K562 (cell line): ENCODE results near the gene ZNF37A. TPM values are rescaled to one million over a fixed set of nuclear protein-coding genes. Genes with fewer than 3 reads are reported as not detected.

Source experiments
- ATAC-seq: fragments of 200-7000 bp; cut with Tn5 transposase; 3 replicates; pipeline ENCODE4 v1.9.1; 2020; ENCODE audit warnings: moderate library complexity
- BruUV-seq: library from RNA; stranded (reverse); fragments of 400-500 nt; replicated peaks from 2 replicates; lab custom pipeline; 2021; lab: Mats Ljungman, UMichigan
- CTCF ChIA-PET: fragments of 300-600 bp; formaldehyde crosslinking; extraction: SDS; loops from one replicate; lab custom pipeline; 2021; ENCODE audit warnings: low intra/inter-chr PET ratio; lab: Yijun Ruan, JAX
- POLR2A ChIA-PET: fragments of 300-600, 350-650 bp; sonication (Branson Sonifier 250); formaldehyde crosslinking; extraction: SDS; loops from one replicate; lab custom pipeline; 2021; ENCODE audit warnings: antibody characterized with exemption, inconsistent platforms; lab: Yijun Ruan, JAX
- DNase-seq, 4 experiments: peaks; one replicate each; pipeline versions ENCODE4 v3.0.0 to v3.0.0-alpha.2; 2011 to 2018; ENCODE audit warnings: low spot score in 3 of 4, mixed read lengths in 3 of 4; ENCODE audit errors: extremely low read depth in 1 of 4
- FAIRE-seq: peaks from 2 replicates; lab custom pipeline; 2011; peaks lifted over from hg19 to GRCh38; lab: Jason Lieb, UNC
- H2AFZ ChIP-seq: 2 replicates; pipeline ENCODE4 v1.6.0; 2011; ENCODE audit warnings: low read depth, low read length, control low read depth, inconsistent platforms
- H3K27ac ChIP-seq: fragments of 200-600 bp; 3 replicates; pipeline ENCODE4 v1.8.0; 2011; ENCODE audit warnings: low read depth, mild to moderate bottlenecking, control low read depth, inconsistent platforms, low read length, moderate library complexity, mixed read lengths; ENCODE audit errors: extremely low read depth
- H3K27me3 ChIP-seq, 2 experiments: fragments of 300-600 bp in 1 of 2; 2 replicates in 1 of 2; 3 replicates in 1 of 2; pipeline versions ENCODE4 v1.6.0 to v1.8.0; 2011; ENCODE audit warnings: inconsistent platforms in 2 of 2, low read length in 2 of 2, mild to moderate bottlenecking in 1 of 2, mixed read lengths in 1 of 2, moderate library complexity in 1 of 2; ENCODE audit not compliant: control insufficient read depth in 2 of 2, insufficient read depth in 2 of 2
- H3K36me3 ChIP-seq: fragments of 300-600 bp; 3 replicates; pipeline ENCODE4 v1.8.0; 2011; ENCODE audit warnings: mild to moderate bottlenecking, low read length, inconsistent platforms; ENCODE audit not compliant: control insufficient read depth, insufficient read depth
- H3K4me1 ChIP-seq, 2 experiments: fragments of 200-600 bp in 1 of 2; replicated peaks in 1 of 2; 2 replicates in 1 of 2; 3 replicates in 1 of 2; pipeline versions ENCODE4 v1.5.1 to v1.8.0; 2011; ENCODE audit warnings: inconsistent platforms in 2 of 2, low read length in 2 of 2, mild to moderate bottlenecking in 1 of 2, mixed read lengths in 1 of 2, moderate library complexity in 1 of 2; ENCODE audit not compliant: control insufficient read depth in 2 of 2, insufficient read depth in 2 of 2
- H3K4me2 ChIP-seq: 2 replicates; pipeline ENCODE4 v1.6.1; 2011; ENCODE audit warnings: low read length, control low read depth, inconsistent platforms, mixed read lengths; ENCODE audit not compliant: insufficient read depth
- H3K4me3 ChIP-seq: fragments of 200-600 bp; sonication (generic), shearing (Covaris generic); 2 replicates; pipeline ENCODE4 v1.5.1; 2016; ENCODE audit warnings: control low read depth, inconsistent platforms
- H3K79me2 ChIP-seq: fragments of 200-600 bp; 3 replicates; pipeline ENCODE4 v1.8.0; 2011; ENCODE audit warnings: low read length, inconsistent platforms; ENCODE audit not compliant: control insufficient read depth, insufficient read depth
- H3K9ac ChIP-seq, 2 experiments: 2 replicates each; pipeline versions ENCODE4 v1.6.0 to v1.6.1; 2011; ENCODE audit warnings: low read depth in 2 of 2, low read length in 2 of 2, control low read depth in 1 of 2, inconsistent platforms in 1 of 2, mild to moderate bottlenecking in 1 of 2, mixed read lengths in 1 of 2; ENCODE audit not compliant: insufficient read depth in 1 of 2
- H3K9me1 ChIP-seq: one replicate; pipeline ENCODE4 v1.6.0; 2011; ENCODE audit warnings: inconsistent platforms, mild to moderate bottlenecking, low read length, moderate library complexity; ENCODE audit not compliant: control insufficient read depth, insufficient read depth
- H3K9me3 ChIP-seq: replicated peaks from 2 replicates; pipeline ENCODE4 v1.5.1; 2011; ENCODE audit warnings: low read depth, low read length, inconsistent platforms; ENCODE audit not compliant: control insufficient read depth, insufficient read depth
- H4K20me1 ChIP-seq: replicated peaks from 2 replicates; pipeline ENCODE4 v1.6.1; 2011; ENCODE audit warnings: low read length, inconsistent platforms, mixed read lengths; ENCODE audit not compliant: control insufficient read depth, insufficient read depth
- HMGN3 ChIP-seq: IDR thresholded peaks from 2 replicates; pipeline ENCODE4 v1.6.1; 2011; ENCODE audit warnings: borderline replicate concordance, low read depth, mild to moderate bottlenecking, mixed read lengths, low read length; ENCODE audit not compliant: insufficient read length; ENCODE audit errors: extremely low read depth
- ZNF253 ChIP-seq: fragments of 250-450 bp; sonication (Bioruptor Pico); conservative IDR thresholded peaks from 2 replicates; pipeline ENCODE4 v1.6.1; 2021; ENCODE audit warnings: mild to moderate bottlenecking
- ZNF75A ChIP-seq: fragments of 450-650 bp; formaldehyde crosslinking; IDR thresholded peaks from 2 replicates; pipeline ENCODE4 v1.4.0; 2020; ENCODE audit warnings: mild to moderate bottlenecking
- WGBS: fragments of 100-300 bp; shearing (Covaris generic); methylation state at CpG from one replicate; pipeline ENCODE4 v1.1.6; 2016; ENCODE audit warnings: low coverage, mixed read lengths; ENCODE audit not compliant: insufficient coverage; ENCODE audit errors: missing lambda C conversion rate; 5-methylcytosine and 5-hydroxymethylcytosine counted together
- in situ Hi-C: fragments of 300-500 bp; cut with MboI; formaldehyde crosslinking; loops from 4 replicates; pipeline ENCODE4 v1.15.0; 2018; ENCODE audit warnings: inconsistent platforms, mixed read lengths
- intact Hi-C: fragments of 100-400 bp; cut with micrococcal nuclease; formaldehyde crosslinking; loops from 2 replicates; pipeline ENCODE4 v1.14.2; 2022
- polyA plus RNA-seq, 8 experiments: library from polyadenylated mRNA; depleted of rRNA in 4 of 8; stranded (reverse) in 5 of 8; unstranded in 3 of 8; fragments of >200 nt; fragmentation: Nextera tagmentation in 2 of 8; fragmentation: Illumina TruSeq in 1 of 8; extraction: Ambion mirVana in 2 of 8; extraction: Trizol in 1 of 8; gene quantifications; 2 replicates each; pipeline versions ENCODE4 v1.2.1 to v1.2.3, GENCODE V29; 2011 to 2014; ENCODE audit warnings: inconsistent platforms in 1 of 8, missing spikeins in 1 of 8
- total RNA-seq, 7 experiments: library from RNA; depleted of rRNA in 6 of 7; stranded (reverse); fragments of >200 nt in 6 of 7; fragmentation: Illumina TruSeq in 2 of 7; extraction: Trizol in 2 of 7; gene quantifications; 2 replicates each; pipeline versions ENCODE4 v1.2.1 to v1.2.3, GENCODE V29; 2011 to 2021; ENCODE audit warnings: low replicate concordance in 1 of 7
- TF ChIP-seq, protein P1 (sequence below): IDR thresholded peaks from 2 replicates; pipeline ENCODE4 v1.6.1; 2016; ENCODE audit warnings: missing genetic modification characterization, missing compliant biosample characterization
- TF ChIP-seq, protein P2 (sequence below): sonication (generic); formaldehyde crosslinking; IDR thresholded peaks from 2 replicates; pipeline ENCODE4 v1.8.1; 2022; ENCODE audit warnings: missing genetic modification reagents

The ZNF37A gene
- total and polyA plus RNA-seq, 9 of the 15 experiments (the other 6 are each of a cell fraction or from before 2014, with no cell fraction given): 4.1 to 21.6 (median 16.4) TPM

DNA sequence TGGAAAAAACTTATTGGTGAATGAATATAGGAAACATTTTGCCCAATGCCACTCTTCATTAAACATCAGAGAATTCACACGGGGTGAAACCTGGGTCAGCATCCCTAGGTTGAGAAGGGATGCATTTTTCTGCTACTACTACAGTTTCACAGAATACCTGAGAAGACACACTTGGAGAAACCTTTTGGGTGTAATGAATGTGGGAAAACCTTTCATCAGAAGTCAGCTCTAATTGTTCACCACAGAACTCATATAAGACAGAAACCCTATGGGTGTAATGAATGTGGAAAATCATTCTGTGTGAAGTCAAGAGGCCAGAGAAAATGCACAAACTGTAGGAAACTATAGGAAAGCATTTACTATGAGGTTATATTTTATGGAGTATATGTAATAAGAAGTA, 24.9 kb downstream of the ZNF37A start:
- TF ChIP-seq, protein P1, sequence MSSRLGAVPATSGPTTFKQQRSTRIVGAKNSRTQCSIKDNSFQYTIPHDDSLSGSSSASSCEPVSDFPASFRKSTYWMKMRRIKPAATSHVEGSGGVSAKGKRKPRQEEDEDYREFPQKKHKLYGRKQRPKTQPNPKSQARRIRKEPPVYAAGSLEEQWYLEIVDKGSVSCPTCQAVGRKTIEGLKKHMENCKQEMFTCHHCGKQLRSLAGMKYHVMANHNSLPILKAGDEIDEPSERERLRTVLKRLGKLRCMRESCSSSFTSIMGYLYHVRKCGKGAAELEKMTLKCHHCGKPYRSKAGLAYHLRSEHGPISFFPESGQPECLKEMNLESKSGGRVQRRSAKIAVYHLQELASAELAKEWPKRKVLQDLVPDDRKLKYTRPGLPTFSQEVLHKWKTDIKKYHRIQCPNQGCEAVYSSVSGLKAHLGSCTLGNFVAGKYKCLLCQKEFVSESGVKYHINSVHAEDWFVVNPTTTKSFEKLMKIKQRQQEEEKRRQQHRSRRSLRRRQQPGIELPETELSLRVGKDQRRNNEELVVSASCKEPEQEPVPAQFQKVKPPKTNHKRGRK (tag): no peak
- TF ChIP-seq ZNF75A (CRISPR knock-in tag): peak; percentile 90
- TF ChIP-seq HMGN3: no peak
- TF ChIP-seq, protein P2, sequence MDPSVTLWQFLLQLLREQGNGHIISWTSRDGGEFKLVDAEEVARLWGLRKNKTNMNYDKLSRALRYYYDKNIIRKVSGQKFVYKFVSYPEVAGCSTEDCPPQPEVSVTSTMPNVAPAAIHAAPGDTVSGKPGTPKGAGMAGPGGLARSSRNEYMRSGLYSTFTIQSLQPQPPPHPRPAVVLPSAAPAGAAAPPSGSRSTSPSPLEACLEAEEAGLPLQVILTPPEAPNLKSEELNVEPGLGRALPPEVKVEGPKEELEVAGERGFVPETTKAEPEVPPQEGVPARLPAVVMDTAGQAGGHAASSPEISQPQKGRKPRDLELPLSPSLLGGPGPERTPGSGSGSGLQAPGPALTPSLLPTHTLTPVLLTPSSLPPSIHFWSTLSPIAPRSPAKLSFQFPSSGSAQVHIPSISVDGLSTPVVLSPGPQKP (CRISPR knock-in tag): no peak
- no peak for TF ChIP-seq ZNF253 (CRISPR knock-in tag)
- intact Hi-C loops: no loop called here
- DNase-seq: no peak
- in situ Hi-C loops: no loop called here
- H3K9me1 ChIP-seq: no peaks in the 10 kb centered on the region
- H2AFZ ChIP-seq: no peak overlapping the region
- H3K9ac ChIP-seq: no peak overlapping the region
- H3K36me3 ChIP-seq: peaks cover 42% of the 10 kb centered on the region
- ChIA-PET POLR2A (no interaction called here), CTCF (no interaction called here)
- H3K9me3 ChIP-seq: peaks cover 48% of the 10 kb centered on the region
- H3K4me1 ChIP-seq: no peaks in the 10 kb centered on the region
- H3K27ac ChIP-seq: no peak overlapping the region
- no peak for FAIRE-seq
- H3K4me2 ChIP-seq: no peak overlapping the region
- no peaks in the 10 kb centered on the region for H3K27me3 ChIP-seq
- BruUV-seq: no TSS peak
- no peaks in the 10 kb centered on the region for H3K79me2 ChIP-seq
- 90% methylated on average over 1 of the region's 1 CpG for WGBS
- H3K4me3 ChIP-seq: no peak overlapping the region
- H4K20me1 ChIP-seq: no peaks in the 10 kb centered on the region
- no peak for ATAC-seq
